Erythroblast (primary cell): ENCODE results near the gene SHROOM4.

Experiments
- GATA1 ChIP-seq: IDR thresholded peaks from 2 replicates; pipeline ENCODE4 v1.6.1; 2011; ENCODE audit warnings: low read depth, mild to moderate bottlenecking, control low read depth, low read length, moderate library complexity
- POLR2A ChIP-seq: IDR thresholded peaks from 2 replicates; pipeline ENCODE4 v1.6.1; 2011; ENCODE audit warnings: mild to moderate bottlenecking, low read length

- no peak for TF ChIP-seq POLR2A
- TF ChIP-seq GATA1, result no peak
Measured at GRCh38 chrX:50726296-50726695, 87.7 kb downstream of the SHROOM4 start.
